Measurements from ENCODE around the gene ADGRL2.

DNA sequence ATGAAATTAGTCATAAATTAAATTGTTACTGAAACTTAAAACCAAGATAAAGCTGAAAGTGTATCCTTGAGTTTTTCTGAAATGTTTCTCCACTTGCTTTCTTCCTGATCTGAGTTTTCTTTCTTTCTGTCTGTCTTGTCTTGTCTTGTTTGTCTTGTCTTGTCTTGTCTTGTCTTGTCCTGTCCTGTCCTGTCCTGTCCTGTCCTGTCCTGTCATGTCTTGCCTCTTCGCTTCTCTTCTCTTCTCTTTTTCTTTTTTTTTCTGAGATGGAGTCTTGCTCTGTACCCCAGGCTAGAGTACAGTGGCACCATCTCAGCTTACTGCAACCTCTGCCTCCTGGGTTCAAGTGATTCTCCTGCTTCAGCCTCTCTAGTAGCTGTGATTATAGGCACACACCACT is 73.7 kb downstream of the ADGRL2 start:
- TF ChIP-seq CTCF (IDR thresholded peaks at IDR 0.05; ENCODE audit: borderline replicate concordance, extremely low read depth, low read length, poor library complexity, severe bottlenecking) (no peak), EZH2 (IDR thresholded peaks at IDR 0.05; ENCODE audit: borderline replicate concordance, low read depth, low read length, severe bottlenecking) (no peak)

Data from DND-41 (cell line).